ENCODE results near the gene ENO1. TPM values are rescaled to one million over a fixed set of nuclear protein-coding genes. Genes with fewer than 3 reads are reported as not detected.

ENO1 gene
- total and polyA plus RNA-seq, 2 experiments from 2014 or later: 659 to 868 TPM

DNA sequence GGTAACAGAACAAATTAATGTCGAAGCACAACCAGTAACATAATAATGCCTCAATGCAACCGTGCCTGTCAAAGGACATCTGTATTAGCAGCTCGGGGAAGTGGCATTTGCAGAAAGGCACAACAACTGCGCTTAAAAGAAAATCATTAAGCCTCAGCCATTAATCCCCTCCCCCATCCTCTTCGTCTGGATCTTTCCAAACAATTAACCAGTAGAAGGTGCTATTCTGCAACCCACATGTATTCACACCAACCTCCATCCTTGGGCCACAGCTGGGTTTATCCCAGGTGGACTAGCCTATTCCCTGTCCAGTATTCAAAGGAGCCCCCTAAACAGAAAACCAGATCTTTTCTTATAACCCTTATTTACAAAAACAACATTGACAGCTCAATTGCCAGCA is 63.6 kb downstream of the ENO1 start:
- H3K79me2 ChIP-seq: peaks cover 74% of the 10 kb centered on the region
- peak overlapping the region; percentile 98 for H3K27ac ChIP-seq
- no peaks in the 10 kb centered on the region for H3K9me3 ChIP-seq (ENCODE audit: low read depth)
- no peaks in the 10 kb centered on the region for H3K27me3 ChIP-seq
- H3K36me3 ChIP-seq (replicated peaks; ENCODE audit: insufficient read depth, low read depth): no peaks in the 10 kb centered on the region
- TF ChIP-seq EZH2phosphoT487 (IDR thresholded peaks at IDR 0.05; ENCODE audit: low read depth, severe bottlenecking, unreplicated experiment) (no peak), EZH2 (IDR thresholded peaks at IDR 0.05; ENCODE audit: borderline replicate concordance) (no peak)
- TF ChIP-seq, protein P1, sequence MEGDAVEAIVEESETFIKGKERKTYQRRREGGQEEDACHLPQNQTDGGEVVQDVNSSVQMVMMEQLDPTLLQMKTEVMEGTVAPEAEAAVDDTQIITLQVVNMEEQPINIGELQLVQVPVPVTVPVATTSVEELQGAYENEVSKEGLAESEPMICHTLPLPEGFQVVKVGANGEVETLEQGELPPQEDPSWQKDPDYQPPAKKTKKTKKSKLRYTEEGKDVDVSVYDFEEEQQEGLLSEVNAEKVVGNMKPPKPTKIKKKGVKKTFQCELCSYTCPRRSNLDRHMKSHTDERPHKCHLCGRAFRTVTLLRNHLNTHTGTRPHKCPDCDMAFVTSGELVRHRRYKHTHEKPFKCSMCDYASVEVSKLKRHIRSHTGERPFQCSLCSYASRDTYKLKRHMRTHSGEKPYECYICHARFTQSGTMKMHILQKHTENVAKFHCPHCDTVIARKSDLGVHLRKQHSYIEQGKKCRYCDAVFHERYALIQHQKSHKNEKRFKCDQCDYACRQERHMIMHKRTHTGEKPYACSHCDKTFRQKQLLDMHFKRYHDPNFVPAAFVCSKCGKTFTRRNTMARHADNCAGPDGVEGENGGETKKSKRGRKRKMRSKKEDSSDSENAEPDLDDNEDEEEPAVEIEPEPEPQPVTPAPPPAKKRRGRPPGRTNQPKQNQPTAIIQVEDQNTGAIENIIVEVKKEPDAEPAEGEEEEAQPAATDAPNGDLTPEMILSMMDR (IDR thresholded peaks at IDR 0.05; ENCODE audit: poor library complexity): peak; percentile 30
- WGBS (ENCODE audit: low lambda C conversion rate, missing lambda C conversion rate): 43% methylated on average over 5 of the region's 5 CpGs
- peak overlapping the region; percentile 77 for H3K4me3 ChIP-seq
- H3K4me2 ChIP-seq: peak overlapping the region; percentile 84
- peak; percentile 43 for DNase-seq (ENCODE audit: low spot score)
- peaks cover 26% of the 10 kb centered on the region for H3K4me1 ChIP-seq (ENCODE audit: insufficient read depth)
- H3K9me2 ChIP-seq (replicated peaks; ENCODE audit: insufficient read depth): no peaks in the 10 kb centered on the region
- H2AFZ ChIP-seq: peak overlapping the region; percentile 21
- peaks cover 19% of the 10 kb centered on the region for H4K20me1 ChIP-seq (ENCODE audit: insufficient read depth, poor library complexity, severe bottlenecking)

DNA sequence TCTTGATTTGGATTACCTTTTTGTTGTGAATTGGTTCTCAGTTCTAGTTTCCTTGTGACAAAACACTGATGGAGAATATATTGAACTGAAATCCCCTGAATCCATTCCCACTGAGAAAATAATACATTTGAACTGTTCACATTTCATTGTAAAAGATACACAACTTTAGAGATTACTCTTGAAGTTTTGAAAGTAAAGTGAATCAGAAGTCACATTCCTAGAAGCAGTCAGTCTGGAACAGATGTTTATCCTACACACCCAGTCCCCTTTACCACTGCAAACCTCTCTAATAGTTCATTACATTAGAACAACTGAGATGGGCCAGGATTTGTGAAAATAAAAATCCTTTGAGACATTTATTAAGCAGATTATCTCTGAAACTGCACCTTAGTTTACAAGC is 64.5 kb downstream of the ENO1 start:
- H3K79me2 ChIP-seq: peaks cover 83% of the 10 kb centered on the region
- H3K9me3 ChIP-seq (ENCODE audit: low read depth): no peaks in the 10 kb centered on the region
- H3K4me2 ChIP-seq: peak overlapping the region; percentile 84
- no peak overlapping the region for H3K27ac ChIP-seq
- H4K20me1 ChIP-seq (ENCODE audit: insufficient read depth, poor library complexity, severe bottlenecking): peaks cover 28% of the 10 kb centered on the region
- H3K4me1 ChIP-seq (ENCODE audit: insufficient read depth): peaks cover 26% of the 10 kb centered on the region
- H3K4me3 ChIP-seq: no peak overlapping the region
- no peak overlapping the region for H2AFZ ChIP-seq
- no peaks in the 10 kb centered on the region for H3K9me2 ChIP-seq (replicated peaks; ENCODE audit: insufficient read depth)
- no peaks in the 10 kb centered on the region for H3K36me3 ChIP-seq (replicated peaks; ENCODE audit: insufficient read depth, low read depth)
- DNase-seq (ENCODE audit: low spot score): no peak
- no peaks in the 10 kb centered on the region for H3K27me3 ChIP-seq
- TF ChIP-seq EZH2phosphoT487 (IDR thresholded peaks at IDR 0.05; ENCODE audit: low read depth, severe bottlenecking, unreplicated experiment) (no peak), EZH2 (IDR thresholded peaks at IDR 0.05; ENCODE audit: borderline replicate concordance) (no peak)
- TF ChIP-seq, protein P1 (IDR thresholded peaks at IDR 0.05; ENCODE audit: poor library complexity): no peak

DNA sequence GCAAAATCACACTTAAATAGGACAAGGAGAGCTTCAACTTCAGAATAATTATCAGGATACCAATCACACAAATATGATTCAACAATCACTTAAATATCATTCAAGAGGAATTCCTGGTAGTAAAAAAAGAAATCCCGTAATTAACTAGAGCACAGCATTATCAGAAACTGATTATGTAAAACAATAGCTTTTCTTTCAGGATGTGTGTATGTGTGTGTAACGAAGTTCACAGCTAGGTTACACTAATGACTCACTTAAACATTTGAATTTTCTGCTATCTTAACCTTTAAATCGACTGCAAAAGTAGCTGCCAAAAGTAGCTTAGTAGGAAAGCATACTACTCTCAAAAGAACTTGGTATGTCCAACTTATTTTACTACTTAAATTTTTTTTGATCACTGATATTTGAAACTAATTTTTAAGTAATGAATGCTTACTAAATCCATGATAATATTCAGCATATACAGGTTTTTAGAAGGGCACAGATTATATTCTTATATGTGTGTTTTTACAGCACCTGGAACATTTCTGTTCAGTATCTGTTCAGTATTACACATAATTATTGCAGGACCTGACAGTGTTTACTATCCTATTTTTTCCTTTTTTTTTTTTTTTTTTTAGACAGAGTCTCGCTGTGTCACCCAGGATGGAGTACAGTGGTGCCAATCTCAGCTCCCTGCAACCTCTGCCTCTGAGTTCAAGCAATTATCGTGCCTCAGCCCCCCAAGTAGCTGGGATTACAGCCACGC is 65.3 kb downstream of the ENO1 start:
- peak overlapping the region; percentile 12 for H3K4me2 ChIP-seq
- 76% methylated on average over 6 of the region's 6 CpGs for WGBS (ENCODE audit: low lambda C conversion rate, missing lambda C conversion rate)
- H2AFZ ChIP-seq: no peak overlapping the region
- peaks cover 33% of the 10 kb centered on the region for H4K20me1 ChIP-seq (ENCODE audit: insufficient read depth, poor library complexity, severe bottlenecking)
- peaks cover 91% of the 10 kb centered on the region for H3K79me2 ChIP-seq
- no peaks in the 10 kb centered on the region for H3K9me2 ChIP-seq (replicated peaks; ENCODE audit: insufficient read depth)
- no peak overlapping the region for H3K4me3 ChIP-seq
- no peak for TF ChIP-seq EZH2 (IDR thresholded peaks at IDR 0.05; ENCODE audit: borderline replicate concordance)
- TF ChIP-seq, protein P1 (IDR thresholded peaks at IDR 0.05; ENCODE audit: poor library complexity): no peak
- TF ChIP-seq EZH2phosphoT487 (IDR thresholded peaks at IDR 0.05; ENCODE audit: low read depth, severe bottlenecking, unreplicated experiment): no peak
- peaks cover 26% of the 10 kb centered on the region for H3K4me1 ChIP-seq (ENCODE audit: insufficient read depth)
- H3K9me3 ChIP-seq (ENCODE audit: low read depth): no peaks in the 10 kb centered on the region
- no peaks in the 10 kb centered on the region for H3K36me3 ChIP-seq (replicated peaks; ENCODE audit: insufficient read depth, low read depth)
- no peak overlapping the region for H3K27ac ChIP-seq
- no peaks in the 10 kb centered on the region for H3K27me3 ChIP-seq
- no peak for DNase-seq (ENCODE audit: low spot score)

All from hepatocyte (in vitro differentiated cells).